Measurements from ENCODE around the gene GRM7.
A peak's percentile ranks its signal among the peaks of the same experiment; 100 is the strongest.

GRM7 gene

GRCh38 chr3:7421065-7421464 is 560.1 kb downstream of the GRM7 start:
- no peak for DNase-seq

- no peak for DNase-seq
Measured at GRCh38 chr3:7423036-7423435, 562.1 kb downstream of the GRM7 start.

GRCh38 chr3:7423995-7424394 is 563.1 kb downstream of the GRM7 start:
- DNase-seq, result no peak

GRCh38 chr3:7428206-7428718 is 567.3 kb downstream of the GRM7 start:
- DNase-seq, result no peak

GRCh38 chr3:7432610-7433009 is 571.7 kb downstream of the GRM7 start:
- DNase-seq, result no peak

- DNase-seq, result no peak
Measured at GRCh38 chr3:7433073-7433472, 572.2 kb downstream of the GRM7 start.

GRCh38 chr3:7436542-7436941 is 575.6 kb downstream of the GRM7 start:
- peak; percentile 5 for DNase-seq

- peak; percentile 38 for DNase-seq
Measured at GRCh38 chr3:7437231-7437630, 576.3 kb downstream of the GRM7 start.

GRCh38 chr3:7439101-7439680 is 578.3 kb downstream of the GRM7 start:
- DNase-seq, result peak; percentile 38

- no peak for DNase-seq
Measured at GRCh38 chr3:7444886-7445285, 584.0 kb downstream of the GRM7 start.

GRCh38 chr3:7445331-7445730 is 584.4 kb downstream of the GRM7 start:
- DNase-seq, result no peak

- no peak for DNase-seq
Measured at GRCh38 chr3:7447197-7447769, 586.4 kb downstream of the GRM7 start.

GRCh38 chr3:7456386-7456785 is 595.5 kb downstream of the GRM7 start:
- DNase-seq, result no peak

- no peak for DNase-seq
Measured at GRCh38 chr3:7461202-7461825, 600.4 kb downstream of the GRM7 start.

- no peak for DNase-seq
Measured at GRCh38 chr3:7469866-7470265, 609.0 kb downstream of the GRM7 start.

GRCh38 chr3:7484636-7485035 is 623.7 kb downstream of the GRM7 start:
- no peak for DNase-seq

GRCh38 chr3:7487763-7488162 is 626.8 kb downstream of the GRM7 start:
- DNase-seq, result no peak

GRCh38 chr3:7489417-7489816 is 628.5 kb downstream of the GRM7 start:
- DNase-seq, result no peak

- DNase-seq, result no peak
Measured at GRCh38 chr3:7498715-7499114, 637.8 kb downstream of the GRM7 start.

GRCh38 chr3:7503431-7503830 is 642.5 kb downstream of the GRM7 start:
- DNase-seq, result no peak

- no peak for DNase-seq
Measured at GRCh38 chr3:7504886-7505775, 644.2 kb downstream of the GRM7 start.

GRCh38 chr3:7506606-7507180 is 645.8 kb downstream of the GRM7 start:
- no peak for DNase-seq

GRCh38 chr3:7508821-7509220 is 647.9 kb downstream of the GRM7 start:
- no peak for DNase-seq
